DOHH2 (cell line): ENCODE results near the gene PGM2.

Experiments
- H3F3A ChIP-seq: fragments of 200-600 bp; sonication (generic), shearing (Covaris generic); 2 replicates; pipeline ENCODE4 v1.6.0; 2016; ENCODE audit warnings: antibody characterized with exemption, mild to moderate bottlenecking; ENCODE audit not compliant: control insufficient read depth, insufficient read depth
- H3K27ac ChIP-seq: fragments of 200-600 bp; sonication (generic); 2 replicates; pipeline ENCODE4 v1.5.1; 2014; ENCODE audit warnings: low read depth, mild to moderate bottlenecking, low read length, moderate library complexity
- H3K27me3 ChIP-seq: fragments of 200-600 bp; sonication (generic); 2 replicates; pipeline ENCODE4 v1.6.1; 2014; ENCODE audit warnings: mild to moderate bottlenecking, low read length, mixed read lengths; ENCODE audit not compliant: control insufficient read depth
- H3K36me3 ChIP-seq: fragments of 200-600 bp; sonication (generic); 2 replicates; pipeline ENCODE4 v1.6.1; 2014; ENCODE audit warnings: mild to moderate bottlenecking, low read length, moderate library complexity, mixed read lengths; ENCODE audit not compliant: control insufficient read depth
- H3K4me1 ChIP-seq: fragments of 200-600 bp; sonication (generic); 2 replicates; pipeline ENCODE4 v1.6.1; 2014; ENCODE audit warnings: mild to moderate bottlenecking, low read length, mixed read lengths; ENCODE audit not compliant: control insufficient read depth
- H3K4me2 ChIP-seq: fragments of 200-600 bp; sonication (generic); 2 replicates; pipeline ENCODE4 v1.6.0; 2014; ENCODE audit warnings: mild to moderate bottlenecking, low read length, moderate library complexity
- H3K4me3 ChIP-seq: fragments of 200-600 bp; sonication (generic); 2 replicates; pipeline ENCODE4 v1.5.1; 2014; ENCODE audit warnings: mild to moderate bottlenecking, low read length, mixed read lengths
- H3K79me2 ChIP-seq: fragments of 200-600 bp; sonication (generic); 2 replicates; pipeline ENCODE4 v1.6.1; 2014; ENCODE audit warnings: mild to moderate bottlenecking, low read length, mixed read lengths; ENCODE audit not compliant: control insufficient read depth
- H3K9me2 ChIP-seq: fragments of 200-600 bp; sonication (generic); replicated peaks from 2 replicates; pipeline ENCODE4 v1.6.1; 2014; ENCODE audit warnings: mild to moderate bottlenecking, low read length, mixed read lengths; ENCODE audit not compliant: control insufficient read depth
- H3K9me3 ChIP-seq: fragments of 200-600 bp; sonication (generic); 2 replicates; pipeline ENCODE4 v1.6.1; 2014; ENCODE audit warnings: antibody characterized with exemption, low read length, mixed read lengths; ENCODE audit not compliant: control insufficient read depth, insufficient read depth
- H4K20me1 ChIP-seq: fragments of 200-600 bp; sonication (generic); 2 replicates; pipeline ENCODE4 v1.6.0; 2014; ENCODE audit warnings: low read depth, mild to moderate bottlenecking, antibody characterized with exemption, low read length, moderate library complexity; ENCODE audit not compliant: control insufficient read depth, insufficient read depth
- CTCF ChIP-seq: fragments of 200-600 bp; sonication (generic); IDR thresholded peaks from one replicate; pipeline ENCODE4 v1.5.1; 2014; ENCODE audit warnings: antibody characterized with exemption, mild to moderate bottlenecking, low read depth, low read length; ENCODE audit not compliant: poor library complexity, severe bottlenecking
- EZH2phosphoT487 ChIP-seq: fragments of 200-600 bp; sonication (generic); IDR thresholded peaks from 2 replicates; pipeline ENCODE4 v1.6.1; 2017; ENCODE audit warnings: borderline replicate concordance, mild to moderate bottlenecking, antibody characterized with exemption, low read length, moderate library complexity, mixed read lengths

PGM2 gene

GRCh38 chr4:37825968-37826294, 555 bp upstream of the PGM2 start:
- no peaks in the 10 kb centered on the region for H3K9me3 ChIP-seq
- TF ChIP-seq CTCF (peak; percentile 12), EZH2phosphoT487 (no peak)
- peaks cover 29% of the 10 kb centered on the region for H3K79me2 ChIP-seq
- no peaks in the 10 kb centered on the region for H4K20me1 ChIP-seq
- peaks cover 20% of the 10 kb centered on the region for H3K4me1 ChIP-seq
- H3K36me3 ChIP-seq = peaks cover 26% of the 10 kb centered on the region
- no peaks in the 10 kb centered on the region for H3K27me3 ChIP-seq
- H3K4me3 ChIP-seq = peak overlapping the region; percentile 98
- H3K27ac ChIP-seq = peak overlapping the region; percentile 62
- H3K9me2 ChIP-seq = no peaks in the 10 kb centered on the region
- H3K4me2 ChIP-seq = peak overlapping the region; percentile 87
- no peaks in the 10 kb centered on the region for H3F3A ChIP-seq

- no peaks in the 10 kb centered on the region for H3F3A ChIP-seq
- H3K4me3 ChIP-seq = peak overlapping the region; percentile 98
- no peaks in the 10 kb centered on the region for H4K20me1 ChIP-seq
- H3K4me2 ChIP-seq = peak overlapping the region; percentile 87
- H3K9me3 ChIP-seq = no peaks in the 10 kb centered on the region
- H3K36me3 ChIP-seq = peaks cover 38% of the 10 kb centered on the region
- H3K27ac ChIP-seq = no peak overlapping the region
- no peaks in the 10 kb centered on the region for H3K9me2 ChIP-seq
- peaks cover 20% of the 10 kb centered on the region for H3K4me1 ChIP-seq
- no peaks in the 10 kb centered on the region for H3K27me3 ChIP-seq
- TF ChIP-seq EZH2phosphoT487 (no peak), CTCF (no peak)
- peaks cover 29% of the 10 kb centered on the region for H3K79me2 ChIP-seq
These were observed 672 bp downstream of the PGM2 start for GRCh38 chr4:37827030-37827685.

GRCh38 chr4:37827802-37828321, 1.4 kb downstream of the PGM2 start:
- Histone ChIP-seq H3K4me3 (peak overlapping the region; percentile 98), H3K27ac (no peak overlapping the region), H3F3A (no peaks in the 10 kb centered on the region), H3K79me2 (peaks cover 29% of the 10 kb centered on the region), H3K9me3 (no peaks in the 10 kb centered on the region), H3K4me1 (peaks cover 20% of the 10 kb centered on the region), H3K36me3 (peaks cover 45% of the 10 kb centered on the region), H4K20me1 (no peaks in the 10 kb centered on the region), H3K4me2 (peak overlapping the region; percentile 87), H3K27me3 (no peaks in the 10 kb centered on the region), H3K9me2 (no peaks in the 10 kb centered on the region)
- TF ChIP-seq EZH2phosphoT487 (no peak), CTCF (no peak)
